HG03025 (cell line): ENCODE results near the gene C9orf78.

ENCODE experiments used
- ATAC-seq: cut with Tn5 transposase; IDR thresholded peaks from one replicate; pipeline ENCODE4 v1.9.1; 2021; ENCODE audit warnings: mild to moderate bottlenecking, moderate library complexity; ENCODE audit not compliant: unreplicated experiment, low FRiP score

C9orf78 gene, protein sequence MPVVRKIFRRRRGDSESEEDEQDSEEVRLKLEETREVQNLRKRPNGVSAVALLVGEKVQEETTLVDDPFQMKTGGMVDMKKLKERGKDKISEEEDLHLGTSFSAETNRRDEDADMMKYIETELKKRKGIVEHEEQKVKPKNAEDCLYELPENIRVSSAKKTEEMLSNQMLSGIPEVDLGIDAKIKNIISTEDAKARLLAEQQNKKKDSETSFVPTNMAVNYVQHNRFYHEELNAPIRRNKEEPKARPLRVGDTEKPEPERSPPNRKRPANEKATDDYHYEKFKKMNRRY

DNA sequence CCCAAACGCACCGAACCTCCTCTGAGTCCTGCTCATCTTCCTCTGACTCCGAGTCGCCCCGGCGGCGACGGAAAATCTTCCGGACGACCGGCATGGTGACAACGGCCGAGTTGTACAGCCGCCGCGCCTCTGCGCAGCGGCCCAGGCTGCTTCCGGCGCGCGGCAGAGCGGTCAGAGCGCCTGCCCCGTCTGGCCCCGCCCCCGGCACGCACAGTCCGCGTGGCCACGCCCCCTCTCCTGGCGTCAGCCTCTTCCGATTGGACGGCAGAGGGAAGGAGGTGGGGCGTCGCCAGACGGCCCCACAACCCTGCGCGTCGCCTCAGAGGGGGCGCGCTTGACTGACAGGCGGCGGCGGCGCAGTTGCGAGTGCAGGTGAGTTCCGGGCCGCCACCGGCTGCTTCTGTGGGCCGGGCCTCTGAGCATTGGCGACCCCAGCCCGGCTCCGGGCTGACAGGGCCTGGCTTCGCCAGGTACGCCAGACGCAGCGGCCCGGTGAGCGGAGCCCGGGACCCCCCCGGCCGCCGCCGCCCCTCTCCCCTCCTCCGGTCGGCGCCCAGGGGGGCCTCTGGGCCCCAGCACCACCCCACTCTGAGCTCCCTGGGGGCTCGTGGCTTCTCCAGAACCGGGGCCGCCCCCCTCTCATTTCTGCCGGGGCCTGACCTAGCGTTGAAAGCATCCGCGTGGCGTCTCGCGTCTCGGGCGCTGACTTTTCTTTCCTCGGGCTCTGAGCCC lies at the start of gene C9orf78, which contains the start of gene USP20:
Gene C9orf78, minus strand, starts transcription at position 148 of the 732 bp plus-strand sequence. Its CDS starts 54 bp downstream, at position 94.
Gene USP20, plus strand, starts transcription at position 331 of the 732 bp plus-strand sequence. CDS start 17,098 bp downstream, outside the sequence.
- peak; percentile 92 for ATAC-seq

DNA sequence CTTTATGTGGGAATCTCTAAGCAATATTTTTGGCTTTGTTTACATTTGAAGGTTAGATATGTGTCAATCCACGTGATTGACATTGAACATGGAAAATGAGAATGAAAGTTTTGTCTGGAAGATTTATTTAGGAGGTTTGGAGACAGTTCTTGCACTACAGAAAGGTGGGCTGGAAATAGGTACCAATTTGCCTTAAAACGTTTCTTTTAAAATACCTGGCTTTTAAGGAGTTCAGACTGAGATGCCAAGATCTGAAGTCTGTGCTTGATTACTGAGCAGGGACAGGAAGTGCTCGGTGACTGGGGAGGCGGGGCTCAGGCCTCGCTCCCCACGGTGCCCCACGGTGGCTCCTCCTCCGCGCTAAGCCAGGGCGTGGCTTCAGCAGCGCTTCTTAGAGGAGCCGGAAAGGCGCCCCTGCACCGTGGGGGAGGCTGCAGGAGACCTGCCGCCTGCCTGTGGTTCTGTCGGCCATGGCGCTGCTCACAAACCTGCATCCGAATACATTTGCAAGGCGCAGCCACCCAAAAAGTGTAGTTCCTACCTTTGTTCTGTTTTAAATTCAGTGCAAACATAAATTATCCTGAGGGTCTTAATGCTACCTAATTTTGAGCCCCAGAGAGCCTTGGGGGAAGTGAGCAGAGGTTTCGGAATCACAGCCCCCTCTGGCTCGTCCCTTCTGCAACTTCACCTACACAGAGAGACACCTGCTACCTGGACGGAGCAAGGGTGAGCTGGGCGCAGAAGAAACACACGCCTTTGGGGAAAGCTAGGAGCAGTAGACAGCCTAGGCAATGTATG lies 49.3 kb upstream of the C9orf78 start:
- peak; percentile 33 for ATAC-seq

DNA sequence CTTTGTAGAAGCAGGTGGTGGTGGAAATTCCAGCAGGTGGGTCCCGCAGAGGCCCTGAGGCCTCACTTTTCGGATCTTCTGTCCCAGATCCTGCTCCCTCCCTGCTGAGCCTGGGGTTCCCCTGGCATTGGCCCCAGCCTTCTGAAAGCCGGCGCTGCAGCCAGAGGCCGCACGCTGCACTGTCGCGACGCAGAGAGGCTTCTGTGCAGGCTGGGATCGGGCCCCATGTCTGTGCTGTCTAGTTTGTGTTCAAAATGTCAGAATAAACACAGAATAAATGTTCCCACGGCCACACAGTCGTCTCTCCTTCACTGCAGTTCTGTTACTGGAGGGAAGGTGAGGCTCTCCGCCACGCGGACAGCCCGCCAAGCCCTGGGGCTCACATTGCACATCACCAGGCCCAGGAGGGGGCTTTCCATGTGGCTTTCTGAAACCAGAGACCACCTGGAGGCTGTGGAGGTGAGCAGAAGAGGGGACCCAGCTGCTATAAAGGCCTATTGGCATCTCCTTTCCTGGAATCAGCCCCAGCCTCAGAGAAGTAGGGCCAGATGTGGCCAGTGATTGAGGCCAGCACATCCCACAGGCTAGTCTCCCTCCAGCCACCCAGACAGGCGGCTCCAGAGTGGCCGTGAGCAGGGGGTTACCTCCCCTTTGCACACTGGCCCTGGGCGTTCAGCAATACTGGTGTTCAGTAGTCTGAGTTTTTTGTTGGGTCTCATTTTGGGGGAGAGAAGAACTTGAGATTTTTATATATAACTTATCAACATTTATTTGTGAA lies 46.7 kb upstream of the C9orf78 start:
- ATAC-seq, result no peak

DNA sequence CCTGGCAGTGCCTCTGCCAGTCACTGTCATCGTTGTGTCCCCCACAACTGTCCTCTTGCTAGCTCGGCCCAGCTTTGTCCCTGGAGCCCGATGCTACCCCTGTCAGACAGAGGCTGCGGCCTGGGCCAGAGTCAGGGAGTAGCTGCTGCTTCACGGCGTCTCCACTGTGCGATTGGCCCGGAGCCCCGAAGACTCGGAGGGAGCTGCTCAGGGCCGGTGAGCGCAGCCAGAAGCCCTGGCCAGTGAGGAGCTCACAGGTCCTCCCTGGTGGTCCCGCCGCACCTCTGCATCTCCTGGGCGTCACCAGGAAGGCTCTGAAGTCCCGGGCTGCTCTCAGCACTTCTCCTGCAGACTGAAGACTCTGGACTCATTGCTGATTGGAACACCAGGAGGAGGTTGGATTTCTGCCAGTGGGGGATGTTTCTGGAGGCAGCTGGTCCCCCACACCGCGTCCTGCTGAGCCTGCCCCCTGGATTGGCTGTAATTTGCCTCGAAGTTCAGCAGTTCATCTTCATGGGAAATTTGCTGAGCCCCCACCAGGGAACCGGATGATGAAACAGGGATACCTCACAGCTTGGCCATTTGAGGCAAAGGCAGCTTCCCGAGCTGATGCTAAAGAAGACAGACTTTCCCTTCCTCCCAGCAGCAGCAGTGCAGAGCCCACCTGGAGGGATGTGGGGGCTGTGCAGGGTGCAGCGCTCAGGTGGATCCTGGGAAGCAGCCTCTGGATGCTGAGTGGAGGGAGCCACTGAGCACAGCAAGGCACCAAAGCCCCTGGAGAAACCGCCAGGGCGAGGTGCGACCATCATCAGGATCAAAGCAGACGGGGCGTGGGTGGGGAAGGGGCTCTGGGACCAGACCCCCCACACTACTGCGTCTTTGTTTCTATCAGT lies 45.8 kb upstream of the C9orf78 start:
- ATAC-seq, result no peak

DNA sequence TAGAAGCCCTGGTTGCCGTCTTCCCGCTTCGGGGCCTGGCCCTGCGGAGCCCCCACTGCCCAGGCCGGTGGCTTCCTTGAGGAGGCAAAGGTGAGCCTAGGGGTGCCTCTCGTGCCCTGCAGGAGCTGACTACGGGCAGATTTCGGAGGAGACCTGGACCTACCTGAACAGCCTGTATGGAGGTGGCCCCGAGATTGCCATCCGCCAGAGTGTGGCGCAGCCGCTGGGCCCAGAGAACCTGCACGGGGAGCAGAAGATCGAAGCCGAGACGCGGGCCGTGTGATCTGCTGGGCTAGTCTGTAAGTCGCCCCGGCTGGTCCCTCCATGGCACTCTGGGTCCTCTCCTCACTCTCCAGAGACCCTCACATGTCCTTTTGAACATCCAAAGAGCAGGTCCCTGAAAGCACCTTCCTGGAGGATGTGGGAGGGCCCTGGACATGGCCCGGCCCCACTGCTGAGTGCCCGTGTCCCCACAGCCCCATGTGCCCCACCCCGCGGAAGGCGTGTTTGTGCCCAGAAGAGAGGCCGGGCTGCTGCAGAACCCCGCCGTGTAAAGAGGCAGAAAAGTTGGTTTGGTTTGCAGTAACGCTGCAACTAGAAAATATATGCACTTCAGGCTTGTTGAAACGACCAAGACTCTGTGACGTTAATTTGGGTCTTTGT lies 45.0 kb upstream of the C9orf78 start:
- ATAC-seq, result no peak

DNA sequence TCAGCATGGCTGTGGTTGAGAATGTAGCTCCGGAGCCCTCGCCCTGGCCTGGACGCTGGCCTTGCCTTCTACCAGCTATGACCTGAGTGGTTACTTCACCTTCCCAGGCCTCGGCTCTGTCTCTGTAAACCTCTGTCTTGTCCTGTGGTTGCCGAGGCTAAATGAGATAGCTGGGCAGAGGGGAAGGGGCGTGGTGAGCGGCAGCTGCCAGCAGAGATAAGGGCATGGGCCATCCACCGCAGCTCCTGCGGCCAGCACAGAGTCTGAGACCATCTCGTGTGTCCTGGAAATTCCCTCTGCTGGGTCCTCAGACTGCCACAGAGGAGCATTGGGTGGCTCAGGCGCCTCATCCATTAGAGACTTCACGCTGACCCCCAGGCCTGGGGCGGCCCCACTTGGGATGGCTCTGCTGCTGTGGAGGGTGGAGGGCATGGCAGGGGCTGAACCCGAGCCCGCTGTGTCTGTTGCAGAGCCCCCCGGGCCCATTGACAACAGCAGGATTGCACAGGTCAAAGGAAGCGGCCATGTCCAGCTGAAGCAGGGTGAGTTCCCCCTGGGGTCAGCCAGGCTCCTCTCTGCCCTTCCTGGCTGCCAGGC lies 44.1 kb upstream of the C9orf78 start:
- ATAC-seq, result no peak

DNA sequence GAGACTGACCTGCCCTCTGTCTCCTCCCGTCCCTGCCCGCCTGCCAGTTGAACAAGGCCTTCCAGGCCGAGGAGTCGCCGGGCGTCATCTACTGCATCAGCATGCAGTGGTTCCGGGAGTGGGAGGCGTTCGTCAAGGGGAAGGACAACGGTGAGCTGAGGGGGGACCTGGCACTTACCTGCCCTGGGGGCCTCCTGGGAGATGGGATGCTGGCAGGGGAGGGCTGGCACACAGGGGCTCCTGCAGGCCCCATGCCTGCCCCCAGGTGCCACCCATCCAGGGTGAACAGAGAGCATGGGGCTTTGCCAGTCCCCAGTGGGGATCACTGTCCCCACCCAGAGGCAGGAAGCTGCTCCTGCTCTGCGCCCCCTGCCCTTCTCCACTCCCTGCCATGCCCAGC lies 43.2 kb upstream of the C9orf78 start:
- ATAC-seq, result no peak

DNA sequence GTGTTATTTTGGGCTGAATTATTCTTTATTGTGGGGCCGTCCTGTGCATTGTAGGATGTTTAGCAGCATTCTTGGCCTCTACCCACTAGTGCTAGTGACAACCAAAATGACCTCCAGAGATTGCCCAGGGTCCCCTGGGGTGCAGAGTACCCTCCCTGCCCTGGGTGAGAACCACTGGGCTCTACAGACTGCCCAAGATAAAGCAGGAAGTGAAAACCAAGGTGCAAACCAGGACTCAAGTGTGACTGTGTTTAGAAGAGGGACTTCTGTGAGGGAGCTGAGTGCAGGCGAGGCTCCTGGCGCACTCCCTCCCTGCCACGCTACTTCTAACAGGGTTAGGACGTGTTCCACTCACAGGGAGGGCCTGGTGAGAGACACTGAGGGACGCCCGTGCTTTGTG lies 41.7 kb upstream of the C9orf78 start:
- no peak for ATAC-seq

DNA sequence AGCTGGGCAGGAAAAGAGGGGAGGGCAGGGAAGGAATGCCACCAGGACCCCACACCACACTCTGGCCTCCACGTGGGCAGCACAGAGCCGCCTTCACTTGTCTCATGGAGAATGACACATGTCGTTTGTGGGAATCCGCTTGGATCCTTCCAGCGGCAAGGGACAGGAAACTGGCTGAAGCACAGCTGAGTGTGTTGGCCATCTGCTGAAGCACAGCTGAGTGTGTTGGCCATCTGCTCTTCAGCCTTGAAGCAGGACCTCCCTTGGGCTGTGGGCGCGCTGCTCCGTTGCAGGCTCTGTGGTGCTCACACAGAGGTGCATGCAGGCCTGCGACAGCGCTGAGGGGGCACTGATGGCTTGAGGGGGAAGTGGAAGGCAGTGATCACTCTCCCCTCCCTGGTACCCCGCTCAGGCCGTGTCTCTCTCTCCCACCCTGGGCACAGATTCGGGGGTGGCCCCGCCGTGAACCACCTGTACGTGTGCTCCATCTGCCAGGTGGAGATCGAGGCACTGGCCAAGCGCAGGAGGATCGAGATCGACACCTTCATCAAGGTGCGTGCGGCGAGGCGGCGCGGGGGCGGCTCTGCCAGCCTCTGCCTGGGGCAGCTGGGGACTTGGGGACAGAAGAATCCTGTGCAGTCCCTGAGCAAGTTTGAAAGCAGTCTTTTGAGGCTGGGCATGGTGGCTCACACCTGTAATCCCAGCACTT lies 40.8 kb upstream of the C9orf78 start:
- ATAC-seq, result no peak

DNA sequence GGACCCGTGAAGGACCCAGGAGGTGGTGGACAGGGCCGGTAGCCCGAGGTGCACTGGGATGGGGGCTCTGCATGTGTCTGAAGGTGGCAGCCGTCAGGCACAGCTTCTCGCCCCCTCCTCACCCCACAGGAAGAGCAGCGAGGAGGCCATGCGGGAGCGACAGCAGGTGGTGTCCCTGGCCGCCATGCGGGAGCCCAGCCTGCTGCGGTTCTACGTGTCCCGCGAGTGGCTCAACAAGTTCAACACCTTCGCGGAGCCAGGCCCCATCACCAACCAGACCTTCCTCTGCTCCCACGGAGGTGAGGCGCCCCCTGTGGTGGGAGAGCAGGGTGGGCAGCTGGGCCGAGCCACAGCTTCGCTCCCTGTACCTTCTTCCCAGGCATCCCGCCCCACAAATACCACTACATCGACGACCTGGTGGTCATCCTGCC lies 40.1 kb upstream of the C9orf78 start:
- no peak for ATAC-seq

DNA sequence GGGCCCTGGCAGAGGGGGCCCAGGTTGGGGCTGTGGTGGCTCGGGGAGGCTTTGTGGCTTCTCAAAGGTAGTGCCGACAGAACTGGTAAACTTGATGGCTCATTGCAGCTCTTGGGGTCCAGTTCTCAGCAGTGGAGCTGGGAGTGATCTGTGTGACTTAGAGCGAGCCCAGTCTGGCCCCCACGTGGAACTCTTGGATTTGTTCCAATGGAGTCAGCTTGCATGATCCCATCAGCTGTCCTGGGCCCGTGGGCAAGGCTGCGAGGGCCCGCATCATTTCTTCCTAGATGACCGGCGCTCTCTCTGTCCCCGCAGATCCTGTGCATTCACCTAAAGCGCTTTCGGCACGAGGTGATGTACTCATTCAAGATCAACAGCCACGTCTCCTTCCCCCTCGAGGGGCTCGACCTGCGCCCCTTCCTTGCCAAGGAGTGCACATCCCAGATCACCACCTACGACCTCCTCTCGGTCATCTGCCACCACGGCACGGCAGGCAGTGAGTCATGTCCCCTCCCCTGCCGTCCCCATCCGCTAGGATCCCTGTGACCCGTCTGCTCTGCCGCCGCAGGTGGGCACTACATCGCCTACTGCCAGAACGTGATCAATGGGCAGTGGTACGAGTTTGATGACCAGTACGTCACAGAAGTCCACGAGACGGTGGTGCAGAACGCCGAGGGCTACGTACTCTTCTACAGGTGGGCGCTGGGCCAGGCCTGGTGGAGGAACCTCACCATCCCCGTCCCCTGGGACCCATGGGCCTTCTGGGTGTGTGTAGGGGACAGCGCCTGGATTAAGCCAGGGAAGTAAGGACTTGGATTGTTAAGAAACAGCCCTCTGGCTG lies 39.4 kb upstream of the C9orf78 start:
- no peak for ATAC-seq

DNA sequence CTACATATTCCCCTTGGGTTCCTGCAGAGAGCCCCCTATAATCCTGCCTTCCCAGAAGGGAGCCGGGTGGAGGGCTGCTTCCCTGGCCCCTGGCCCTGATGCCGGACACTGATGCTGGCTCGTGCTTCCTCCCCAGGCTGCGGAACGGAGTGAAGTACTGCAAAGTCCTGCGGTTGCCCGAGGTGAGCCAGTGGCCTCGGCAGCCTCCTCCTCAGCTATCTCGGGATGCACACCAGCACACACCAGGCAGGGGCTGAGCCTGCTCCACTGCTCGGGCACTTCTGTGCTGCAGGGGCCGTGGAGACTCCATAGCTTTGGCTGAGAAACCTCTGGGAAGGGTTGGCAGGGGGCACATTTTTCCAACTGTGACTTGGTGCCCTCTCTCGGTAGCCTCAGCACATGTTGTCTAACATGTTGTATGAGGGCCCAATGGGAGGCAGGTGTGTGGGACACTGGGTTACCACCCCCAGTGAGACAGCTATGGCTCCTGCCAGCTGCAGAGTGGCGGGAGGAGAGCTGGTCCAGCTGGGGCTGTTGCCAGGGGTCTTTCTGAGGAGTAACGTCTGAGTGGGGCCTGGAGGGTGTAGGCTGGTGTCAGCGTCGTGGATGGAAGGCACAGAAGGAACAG lies 38.6 kb upstream of the C9orf78 start:
- no peak for ATAC-seq

DNA sequence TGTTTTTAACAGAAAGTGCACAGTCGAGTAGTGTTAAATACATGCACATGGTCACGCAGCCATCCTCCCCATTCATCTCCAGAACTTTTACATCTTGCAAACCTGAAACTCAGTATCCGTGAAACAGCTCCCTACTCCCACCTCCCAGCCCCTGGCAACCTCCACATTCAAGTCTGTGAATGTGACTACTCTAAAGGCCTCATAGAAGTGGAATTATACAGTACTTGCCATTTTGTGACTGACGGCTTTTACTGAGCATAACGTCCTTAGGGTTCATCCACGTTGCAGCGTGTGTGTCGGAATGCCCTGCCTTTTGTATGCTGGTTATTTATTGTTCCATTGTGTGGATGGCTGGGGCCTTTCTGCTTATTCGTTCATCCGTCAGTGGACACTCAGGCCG lies 36.0 kb upstream of the C9orf78 start:
- ATAC-seq, result no peak

DNA sequence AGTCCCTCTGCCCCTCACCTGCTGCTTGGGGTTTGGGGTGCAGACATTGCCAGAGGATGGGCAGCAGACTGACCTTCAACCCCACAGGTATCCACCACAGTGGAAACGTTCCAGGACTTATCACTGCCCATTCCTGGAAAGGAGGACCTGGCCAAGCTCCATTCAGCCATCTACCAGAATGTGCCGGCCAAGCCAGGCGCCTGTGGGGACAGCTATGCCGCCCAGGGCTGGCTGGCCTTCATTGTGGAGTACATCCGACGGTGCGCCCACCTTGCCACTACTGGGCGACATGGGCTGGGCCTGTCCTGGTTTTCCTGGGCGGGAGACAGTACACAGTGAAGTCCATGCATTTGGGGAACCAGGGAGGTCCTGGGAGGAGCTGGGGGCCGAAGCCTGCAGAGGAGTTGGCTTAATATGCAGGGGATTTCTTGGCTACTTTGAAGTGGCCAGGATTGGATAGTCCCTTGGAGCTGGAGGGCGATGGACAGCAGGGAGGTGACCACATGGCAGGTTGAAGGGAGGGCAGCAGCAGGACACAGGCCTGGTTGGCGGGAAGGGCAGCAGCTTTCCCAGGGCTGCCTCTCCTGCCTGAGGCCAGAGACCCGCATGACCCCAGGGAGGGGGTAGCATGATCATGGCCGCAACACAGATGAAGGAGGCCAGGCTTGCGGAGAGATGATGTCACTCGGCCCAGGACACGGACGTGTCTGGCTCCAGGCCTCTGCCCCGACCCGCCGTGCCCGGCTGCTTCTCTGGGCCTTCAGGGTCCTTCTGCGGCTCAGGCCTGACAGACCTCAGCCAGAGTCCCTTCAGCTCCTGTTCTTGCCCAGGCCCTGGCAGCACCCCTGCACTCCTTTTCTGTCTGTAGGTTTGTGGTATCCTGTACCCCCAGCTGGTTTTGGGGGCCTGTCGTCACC lies 34.8 kb upstream of the C9orf78 start:
- ATAC-seq, result no peak

DNA sequence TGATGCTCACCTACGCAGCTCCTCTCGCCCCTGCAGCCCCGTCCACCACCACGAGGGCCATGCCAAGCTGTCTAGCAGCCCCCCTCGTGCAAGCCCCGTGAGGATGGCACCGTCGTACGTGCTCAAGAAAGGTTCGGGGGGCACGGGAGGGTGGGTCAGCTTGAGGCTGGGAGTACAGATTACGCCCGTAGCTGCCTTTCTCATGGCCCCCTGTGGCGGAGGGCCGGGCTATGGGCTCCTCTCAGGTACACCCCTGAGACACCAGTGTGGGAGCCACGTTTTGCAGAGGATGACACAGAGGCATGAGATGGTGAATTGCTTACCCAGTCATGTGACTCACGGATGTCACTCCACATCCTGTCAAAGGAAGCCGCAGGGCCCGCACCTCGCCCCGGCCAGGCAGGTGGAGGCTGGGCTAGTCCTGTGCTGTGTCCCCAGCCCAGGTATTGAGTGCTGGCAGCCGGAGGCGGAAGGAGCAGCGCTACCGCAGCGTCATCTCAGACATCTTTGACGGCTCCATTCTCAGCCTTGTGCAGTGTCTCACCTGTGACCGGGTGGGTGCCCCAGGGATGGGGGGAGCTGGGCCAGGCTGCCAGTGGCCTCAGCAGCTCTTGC lies 33.9 kb upstream of the C9orf78 start:
- no peak for ATAC-seq
